DLD1 (cell line): ENCODE data around the gene HOXA9.

ENCODE experiments used
- in situ Hi-C: cut with HindIII; loops from 2 replicates; pipeline ENCODE4 v1.10.0; 2017; ENCODE audit warnings: low sequenced_read_pairs

HOXA9 gene

DNA sequence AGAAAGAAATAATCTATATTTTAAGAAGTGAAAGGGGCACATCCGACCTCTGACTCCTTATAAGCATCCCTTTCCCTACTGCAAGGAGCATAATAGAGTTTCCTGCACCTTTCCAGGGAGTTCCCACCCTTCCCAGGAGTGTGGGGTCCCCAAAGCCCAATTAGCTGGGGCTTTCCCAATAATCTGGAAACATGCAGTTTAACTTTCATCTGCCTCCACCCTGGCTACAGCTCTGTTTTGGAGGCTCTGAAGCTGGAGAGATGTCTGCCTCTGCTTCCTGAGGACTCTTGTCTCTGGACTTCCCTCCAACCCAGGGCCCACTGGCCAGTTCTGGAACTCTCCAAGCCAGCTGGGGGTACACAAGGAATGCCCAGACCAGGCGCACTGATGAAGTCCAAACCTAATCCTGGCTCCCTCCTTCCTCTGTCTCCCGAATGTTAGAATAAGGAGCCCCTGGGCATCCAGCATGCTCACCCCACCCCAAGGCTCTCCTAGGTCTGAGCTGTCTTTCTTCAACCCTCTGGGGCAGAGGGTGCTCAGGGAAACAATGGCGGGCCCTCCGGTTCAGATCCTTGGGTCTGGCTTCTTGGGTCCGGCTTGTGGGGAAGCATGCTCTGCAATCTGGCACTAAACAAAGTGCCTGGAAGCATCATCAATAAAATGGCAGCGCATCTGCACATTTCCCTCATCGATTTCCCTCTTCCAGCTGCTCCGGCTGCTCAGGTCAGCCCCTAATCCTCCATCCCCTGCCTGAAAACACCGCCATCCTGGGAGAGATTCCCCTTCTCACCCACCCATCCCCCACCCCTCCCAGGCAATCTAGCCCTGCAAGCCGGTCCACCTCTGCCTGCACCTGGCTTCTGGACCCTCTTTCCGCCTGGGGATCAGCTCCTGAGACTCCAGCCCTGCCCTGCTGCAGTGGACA, 48.1 kb downstream of the HOXA9 start:
- in situ Hi-C loops: no loop called here

DNA sequence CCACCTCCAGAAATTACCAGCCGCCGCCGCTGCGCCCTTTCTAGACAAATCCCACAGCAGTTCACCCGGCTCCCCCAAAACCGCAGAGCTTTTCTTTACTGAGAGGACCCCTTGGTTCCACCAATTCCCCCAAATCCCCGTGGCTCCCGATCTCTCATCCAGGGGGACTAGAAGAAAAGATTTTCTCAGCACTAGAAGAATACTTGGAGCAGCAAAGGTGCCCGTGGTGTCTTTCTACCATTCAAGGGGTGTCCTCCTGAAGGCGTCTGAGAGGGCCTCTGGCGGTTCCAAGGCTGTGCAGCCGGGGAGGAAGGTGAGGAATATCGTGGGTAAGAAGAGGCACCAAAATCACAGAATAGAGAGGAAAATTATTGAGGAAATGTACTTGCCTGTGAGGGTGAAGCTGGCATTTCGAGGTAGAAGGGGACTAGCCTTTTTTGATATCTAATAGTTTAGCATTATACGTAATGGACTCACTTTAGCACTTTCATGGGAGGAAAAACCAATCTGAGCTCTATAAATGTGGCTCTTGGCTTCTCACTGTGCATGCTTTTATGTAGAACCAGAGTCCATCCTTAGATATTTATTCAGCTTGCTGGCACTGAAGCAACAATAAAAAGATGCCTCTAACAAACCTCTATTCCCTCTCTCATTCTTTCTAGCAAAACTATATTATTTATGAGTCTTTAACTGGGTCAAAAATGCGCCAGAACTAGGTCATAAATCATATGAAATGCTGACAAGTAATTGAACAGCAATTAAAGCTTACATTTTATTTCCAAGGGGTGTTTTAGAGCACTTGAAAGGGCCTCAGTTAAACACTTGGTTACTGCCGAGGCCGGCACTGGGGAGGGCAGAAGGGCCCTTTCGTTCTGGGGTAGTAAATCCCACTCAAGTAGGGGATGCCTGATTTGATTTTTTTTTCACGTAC, 49.0 kb downstream of the HOXA9 start:
- in situ Hi-C loops: no loop called here

DNA sequence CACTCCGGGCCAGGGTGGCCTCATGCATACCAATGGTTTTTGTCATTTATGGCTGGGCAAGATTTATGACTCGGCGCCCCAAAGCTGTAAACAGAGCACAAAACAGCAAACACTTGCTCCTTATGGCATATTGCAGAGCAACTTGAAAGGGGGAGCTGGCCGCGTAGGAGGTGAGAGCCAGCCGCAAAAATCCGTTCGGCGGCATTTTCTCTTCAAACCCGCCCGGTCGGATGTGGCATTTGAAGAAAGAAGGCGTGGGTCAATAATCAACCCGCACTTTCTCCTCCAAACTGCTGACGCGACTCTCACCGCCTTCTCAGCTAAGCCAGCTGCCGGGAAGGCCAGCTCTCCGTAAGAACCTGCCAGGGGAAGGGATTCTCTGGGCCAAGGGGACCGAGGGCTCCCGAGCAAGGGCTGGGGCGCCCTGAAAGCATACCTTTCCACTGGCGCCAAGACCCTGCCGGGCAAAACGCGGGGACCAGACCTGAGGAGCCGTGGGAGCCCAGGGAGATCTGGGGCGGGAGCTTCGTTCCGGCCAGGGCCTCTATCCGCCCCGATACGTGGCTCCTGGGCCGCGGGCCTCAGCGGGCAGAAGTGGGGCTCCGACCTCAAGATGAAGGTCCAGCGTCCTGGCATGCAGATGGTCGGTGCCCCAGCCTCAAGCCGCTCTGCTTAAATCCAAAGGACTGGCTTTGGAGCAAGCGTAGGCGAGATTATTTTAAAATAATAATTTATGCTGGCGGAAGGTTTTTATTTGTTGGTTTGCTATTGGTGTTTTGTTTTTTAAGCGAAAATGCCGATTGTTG, 49.9 kb downstream of the HOXA9 start:
- in situ Hi-C loops: no loop called here

GRCh38 chr7:27114881-27115220, 50.5 kb downstream of the HOXA9 start:
- in situ Hi-C loops: no loop called here

DNA sequence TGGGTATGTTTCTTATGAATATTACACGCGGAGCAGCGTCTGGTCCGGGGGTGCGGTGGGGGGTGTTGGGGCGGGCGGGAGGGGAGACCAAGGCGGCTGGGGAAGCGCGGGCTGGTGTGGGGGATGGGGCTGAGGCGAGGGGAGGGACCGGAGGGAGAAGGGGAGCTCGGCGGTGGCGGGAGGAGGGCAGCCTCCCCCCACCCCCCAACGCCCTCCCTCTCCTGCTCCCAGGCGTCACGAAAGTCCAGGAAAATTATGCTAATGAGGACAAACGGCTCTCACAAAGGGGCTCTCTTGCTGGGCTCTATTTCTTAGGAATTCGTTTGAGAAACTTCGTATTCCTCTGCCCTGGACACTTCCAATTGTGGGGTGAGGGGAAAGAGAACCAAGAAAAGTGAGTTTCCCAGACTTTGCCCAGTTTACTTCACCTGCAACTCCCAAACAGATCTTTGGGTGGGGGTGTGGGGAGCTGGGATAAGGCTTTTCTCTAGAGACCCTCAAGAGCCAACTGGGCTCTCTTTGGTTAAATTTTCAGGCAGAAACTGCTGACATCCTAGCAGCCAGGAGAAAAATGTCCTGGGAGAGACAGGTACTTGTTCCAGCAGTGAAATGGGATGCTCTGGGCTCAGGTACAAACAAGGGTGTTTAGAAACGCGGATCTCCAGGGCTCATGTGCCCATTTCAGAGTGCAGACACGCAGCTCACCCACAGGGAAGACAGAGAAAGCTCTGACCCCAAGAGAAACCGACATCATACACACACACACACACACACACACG, 51.2 kb downstream of the HOXA9 start:
- in situ Hi-C loops: no loop called here

- in situ Hi-C loops: no loop called here
Observed at GRCh38 chr7:27112955-27113949, 52.1 kb downstream of the HOXA9 start.
